Measurements from ENCODE around the gene POLD2.

GRCh38 chr7:44156453-44157010, 33.2 kb upstream of the POLD2 start:
- TF ChIP-seq CTCF (IDR thresholded peaks at IDR 0.05; ENCODE audit: low read depth, low read length) (no peak), POLR2A (IDR thresholded peaks at IDR 0.05; ENCODE audit: extremely low read depth, insufficient read length) (no peak), MAX (IDR thresholded peaks at IDR 0.05; ENCODE audit: low read depth, low read length) (no peak)

Data from NB4 (cell line).